ENCODE results near the gene EXOC4.

The EXOC4 gene

DNA sequence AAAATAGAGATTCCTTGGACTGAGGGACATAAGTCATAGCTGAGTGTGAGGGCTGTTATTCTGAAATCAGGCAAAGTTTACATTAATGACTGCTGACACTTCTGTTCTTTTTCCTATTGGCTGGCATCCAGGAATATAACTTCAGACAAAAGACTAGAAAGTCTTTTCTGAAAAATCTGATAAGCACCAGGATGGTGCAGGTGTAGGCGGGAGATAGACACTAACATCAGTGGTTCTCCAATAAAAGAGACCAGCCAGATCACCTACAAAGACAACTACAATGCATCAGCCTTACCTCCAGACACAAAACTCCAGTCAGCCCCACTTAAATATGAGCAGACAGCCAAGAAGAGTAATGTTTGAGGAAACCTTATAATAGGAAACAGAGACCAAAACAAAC lies 705.9 kb downstream of the EXOC4 start:
- no peak overlapping the region for H3K27ac ChIP-seq
- TF ChIP-seq POLR2AphosphoS5 (IDR thresholded peaks at IDR 0.05; ENCODE audit: borderline replicate concordance, low read depth, low read length) (no peak), FOXP2 (optimal IDR thresholded peaks at IDR 0.05; ENCODE audit: control extremely low read depth, extremely low read length, insufficient read depth) (no peak), EZH2 (IDR thresholded peaks at IDR 0.05) (no peak)
- H3K9ac ChIP-seq (ENCODE audit: insufficient read length) = no peak overlapping the region
- no peak for DNase-seq (ENCODE audit: low read depth, low spot score)
- no peak overlapping the region for H3K4me3 ChIP-seq
- H3K9me3 ChIP-seq (ENCODE audit: low read depth, low read length) = no peaks in the 10 kb centered on the region
- H3K36me3 ChIP-seq (ENCODE audit: insufficient read depth, low read length) = no peaks in the 10 kb centered on the region

DNA sequence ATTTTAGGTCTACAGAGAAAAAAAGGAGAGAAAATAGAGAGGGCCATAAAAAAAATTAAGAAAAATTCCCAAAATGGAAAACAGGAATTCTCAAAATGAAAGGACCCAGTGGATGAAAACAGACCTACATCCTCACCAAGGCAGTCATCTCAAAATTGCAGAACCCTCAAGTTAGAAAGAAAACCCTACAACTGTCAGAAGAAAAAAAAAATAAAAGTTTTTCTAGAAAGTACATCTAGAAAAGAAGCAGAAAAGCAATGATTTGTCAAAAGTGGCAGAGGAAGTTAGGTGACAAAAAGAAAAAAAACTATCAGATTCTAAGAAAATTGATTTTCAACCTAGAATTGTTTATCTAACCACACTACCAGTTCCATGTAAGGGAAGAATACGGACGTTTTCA lies 706.6 kb downstream of the EXOC4 start:
- TF ChIP-seq POLR2AphosphoS5 (IDR thresholded peaks at IDR 0.05; ENCODE audit: borderline replicate concordance, low read depth, low read length) = no peak
- no peak for TF ChIP-seq FOXP2 (optimal IDR thresholded peaks at IDR 0.05; ENCODE audit: control extremely low read depth, extremely low read length, insufficient read depth)
- no peak for TF ChIP-seq EZH2 (IDR thresholded peaks at IDR 0.05)
- Histone ChIP-seq H3K36me3 (ENCODE audit: insufficient read depth, low read length) (no peaks in the 10 kb centered on the region), H3K9me3 (ENCODE audit: low read depth, low read length) (no peaks in the 10 kb centered on the region), H3K9ac (ENCODE audit: insufficient read length) (no peak overlapping the region), H3K4me3 (no peak overlapping the region), H3K27ac (no peak overlapping the region)
- DNase-seq (ENCODE audit: low read depth, low spot score) = no peak

DNA sequence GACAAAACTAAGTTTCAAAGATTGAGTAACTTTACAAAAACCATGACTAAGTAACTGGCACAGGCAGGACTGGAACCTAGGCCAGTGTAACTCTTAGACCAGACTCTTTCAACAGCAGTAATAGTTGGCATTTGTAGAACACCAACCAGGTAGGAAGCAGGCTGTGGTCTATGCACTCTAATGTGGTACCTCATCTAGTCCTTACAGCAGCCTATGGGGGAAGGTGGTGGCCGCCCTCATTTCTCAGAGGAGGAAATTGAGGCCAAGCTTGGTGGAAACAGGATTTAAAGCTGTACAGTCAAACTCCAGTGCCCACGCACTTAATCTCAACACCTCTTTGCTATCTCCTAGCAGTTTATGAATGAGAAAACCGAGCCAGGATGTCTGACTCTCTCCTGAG lies 708.8 kb downstream of the EXOC4 start:
- Histone ChIP-seq H3K9me3 (ENCODE audit: low read depth, low read length) (no peaks in the 10 kb centered on the region), H3K27ac (no peak overlapping the region), H3K9ac (ENCODE audit: insufficient read length) (no peak overlapping the region), H3K4me3 (no peak overlapping the region), H3K36me3 (ENCODE audit: insufficient read depth, low read length) (no peaks in the 10 kb centered on the region)
- TF ChIP-seq POLR2AphosphoS5 (IDR thresholded peaks at IDR 0.05; ENCODE audit: borderline replicate concordance, low read depth, low read length) (no peak), EZH2 (IDR thresholded peaks at IDR 0.05) (no peak), FOXP2 (optimal IDR thresholded peaks at IDR 0.05; ENCODE audit: control extremely low read depth, extremely low read length, insufficient read depth) (no peak)
- DNase-seq (ENCODE audit: low read depth, low spot score) = no peak

DNA sequence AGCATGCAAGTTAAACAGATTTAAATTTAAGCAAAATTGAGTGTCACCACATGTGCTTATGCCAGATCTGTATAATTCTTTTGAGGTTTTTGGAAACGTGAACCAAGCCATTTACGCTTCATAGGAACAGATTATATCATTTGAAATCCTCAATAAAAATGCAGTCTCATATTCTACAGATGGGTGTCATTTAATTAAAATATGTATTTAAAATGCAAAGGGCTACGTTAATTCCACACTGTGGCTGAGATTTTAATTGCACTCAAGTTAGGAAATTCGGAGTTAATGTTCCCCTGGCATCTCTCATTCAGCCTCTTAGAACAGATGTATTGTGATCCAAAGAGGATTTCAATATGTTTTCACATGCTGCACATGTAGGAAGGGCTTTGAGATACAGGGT lies 709.8 kb downstream of the EXOC4 start:
- Histone ChIP-seq H3K9ac (ENCODE audit: insufficient read length) (no peak overlapping the region), H3K36me3 (ENCODE audit: insufficient read depth, low read length) (no peaks in the 10 kb centered on the region), H3K9me3 (ENCODE audit: low read depth, low read length) (no peaks in the 10 kb centered on the region), H3K4me3 (no peak overlapping the region), H3K27ac (no peak overlapping the region)
- TF ChIP-seq FOXP2 (optimal IDR thresholded peaks at IDR 0.05; ENCODE audit: control extremely low read depth, extremely low read length, insufficient read depth) = no peak
- TF ChIP-seq POLR2AphosphoS5 (IDR thresholded peaks at IDR 0.05; ENCODE audit: borderline replicate concordance, low read depth, low read length) = no peak
- no peak for TF ChIP-seq EZH2 (IDR thresholded peaks at IDR 0.05)
- DNase-seq (ENCODE audit: low read depth, low spot score) = no peak

DNA sequence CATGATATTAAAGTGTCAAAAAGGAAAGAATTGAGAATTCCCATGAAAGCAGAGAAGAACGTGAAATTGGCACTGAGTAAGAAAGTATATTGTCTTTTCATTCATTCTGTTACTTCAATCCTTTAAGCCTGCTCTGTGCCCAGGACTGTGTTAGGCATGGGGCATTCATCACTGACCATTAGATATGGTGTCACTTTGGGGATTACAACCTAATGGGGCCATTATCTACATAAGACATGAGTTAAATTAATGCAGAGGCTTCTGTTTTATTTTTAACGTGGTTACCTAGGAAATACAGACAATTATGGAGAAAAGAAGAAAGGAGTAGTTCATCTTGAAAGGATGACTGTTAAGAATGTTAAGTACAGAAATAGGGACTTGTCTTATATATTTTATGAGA lies 710.8 kb downstream of the EXOC4 start:
- Histone ChIP-seq H3K27ac (no peak overlapping the region), H3K4me3 (no peak overlapping the region), H3K36me3 (ENCODE audit: insufficient read depth, low read length) (no peaks in the 10 kb centered on the region), H3K9me3 (ENCODE audit: low read depth, low read length) (no peaks in the 10 kb centered on the region), H3K9ac (ENCODE audit: insufficient read length) (no peak overlapping the region)
- TF ChIP-seq POLR2AphosphoS5 (IDR thresholded peaks at IDR 0.05; ENCODE audit: borderline replicate concordance, low read depth, low read length) (no peak), EZH2 (IDR thresholded peaks at IDR 0.05) (no peak), FOXP2 (optimal IDR thresholded peaks at IDR 0.05; ENCODE audit: control extremely low read depth, extremely low read length, insufficient read depth) (no peak)
- no peak for DNase-seq (ENCODE audit: low read depth, low spot score)

DNA sequence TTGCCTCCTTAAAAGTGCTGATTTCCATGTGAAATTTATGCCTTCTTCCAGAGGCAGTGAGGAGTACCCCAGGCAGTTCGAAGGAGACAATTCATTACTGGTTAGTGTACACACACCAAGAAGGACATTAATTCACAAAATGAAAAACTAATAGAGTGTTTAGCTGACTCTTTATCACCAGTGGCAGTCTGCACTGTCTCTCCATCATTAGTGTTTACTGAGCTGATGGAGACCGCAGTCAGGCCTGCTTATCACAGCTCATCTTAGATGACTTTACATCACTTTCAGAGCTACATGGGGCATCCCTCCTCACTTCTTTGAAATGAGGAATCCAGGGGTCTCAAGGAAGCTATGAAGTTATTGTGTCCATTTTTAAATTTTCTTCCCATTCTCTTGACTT lies 718.7 kb downstream of the EXOC4 start:
- no peaks in the 10 kb centered on the region for H3K36me3 ChIP-seq (ENCODE audit: insufficient read depth, low read length)
- H3K9me3 ChIP-seq (ENCODE audit: low read depth, low read length) = no peaks in the 10 kb centered on the region
- no peak overlapping the region for H3K9ac ChIP-seq (ENCODE audit: insufficient read length)
- no peak for DNase-seq (ENCODE audit: low read depth, low spot score)
- H3K4me3 ChIP-seq = no peak overlapping the region
- no peak overlapping the region for H3K27ac ChIP-seq
- TF ChIP-seq EZH2 (IDR thresholded peaks at IDR 0.05) = no peak
- no peak for TF ChIP-seq FOXP2 (optimal IDR thresholded peaks at IDR 0.05; ENCODE audit: control extremely low read depth, extremely low read length, insufficient read depth)
- TF ChIP-seq POLR2AphosphoS5 (IDR thresholded peaks at IDR 0.05; ENCODE audit: borderline replicate concordance, low read depth, low read length) = no peak

DNA sequence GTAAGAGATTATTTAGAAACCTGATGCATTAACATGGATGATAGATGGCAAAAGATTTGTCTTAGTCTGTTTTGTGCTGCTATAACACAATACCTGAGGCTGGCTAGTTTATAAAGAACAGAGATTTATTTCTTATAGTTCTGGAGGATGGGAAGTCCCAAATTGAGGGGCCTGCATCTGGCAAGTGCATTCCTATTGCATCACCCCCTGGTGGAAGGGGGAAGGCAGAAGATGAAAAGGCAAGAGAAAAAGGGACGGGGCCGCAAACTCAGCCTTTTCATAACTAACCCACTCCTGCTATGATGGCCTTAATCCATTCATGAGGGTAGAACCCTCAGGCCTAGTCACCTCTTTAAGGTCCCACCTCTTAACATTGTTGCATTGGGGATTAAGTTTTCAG lies 720.8 kb downstream of the EXOC4 start:
- no peak overlapping the region for H3K4me3 ChIP-seq
- H3K9me3 ChIP-seq (ENCODE audit: low read depth, low read length) = no peaks in the 10 kb centered on the region
- no peaks in the 10 kb centered on the region for H3K36me3 ChIP-seq (ENCODE audit: insufficient read depth, low read length)
- H3K9ac ChIP-seq (ENCODE audit: insufficient read length) = no peak overlapping the region
- no peak for DNase-seq (ENCODE audit: low read depth, low spot score)
- H3K27ac ChIP-seq = no peak overlapping the region
- no peak for TF ChIP-seq POLR2AphosphoS5 (IDR thresholded peaks at IDR 0.05; ENCODE audit: borderline replicate concordance, low read depth, low read length)

DNA sequence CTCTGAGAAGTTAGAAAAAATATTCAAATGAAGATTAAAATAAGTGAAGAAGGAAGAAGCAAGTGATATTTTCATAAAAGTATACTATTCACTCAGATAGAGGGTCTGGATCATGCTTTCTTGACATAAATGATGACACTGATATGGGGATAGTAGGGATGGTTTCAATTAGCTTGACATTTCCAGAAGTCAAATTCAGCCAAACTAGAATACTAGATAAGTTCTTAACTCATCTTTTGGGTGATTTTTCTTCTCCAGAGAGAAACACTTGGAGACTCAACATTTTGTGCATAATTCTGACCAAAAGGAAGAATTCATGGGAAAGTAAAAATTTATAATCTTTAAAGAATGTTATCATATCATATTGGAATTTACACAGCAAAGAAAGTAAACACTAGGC lies 722.3 kb downstream of the EXOC4 start:
- Histone ChIP-seq H3K36me3 (ENCODE audit: insufficient read depth, low read length) (no peaks in the 10 kb centered on the region), H3K4me3 (no peak overlapping the region), H3K9ac (ENCODE audit: insufficient read length) (no peak overlapping the region), H3K9me3 (ENCODE audit: low read depth, low read length) (no peaks in the 10 kb centered on the region), H3K27ac (no peak overlapping the region)
- DNase-seq (ENCODE audit: low read depth, low spot score) = no peak
- TF ChIP-seq POLR2AphosphoS5 (IDR thresholded peaks at IDR 0.05; ENCODE audit: borderline replicate concordance, low read depth, low read length) = no peak
- no peak for TF ChIP-seq FOXP2 (optimal IDR thresholded peaks at IDR 0.05; ENCODE audit: control extremely low read depth, extremely low read length, insufficient read depth)
- TF ChIP-seq EZH2 (IDR thresholded peaks at IDR 0.05) = no peak

DNA sequence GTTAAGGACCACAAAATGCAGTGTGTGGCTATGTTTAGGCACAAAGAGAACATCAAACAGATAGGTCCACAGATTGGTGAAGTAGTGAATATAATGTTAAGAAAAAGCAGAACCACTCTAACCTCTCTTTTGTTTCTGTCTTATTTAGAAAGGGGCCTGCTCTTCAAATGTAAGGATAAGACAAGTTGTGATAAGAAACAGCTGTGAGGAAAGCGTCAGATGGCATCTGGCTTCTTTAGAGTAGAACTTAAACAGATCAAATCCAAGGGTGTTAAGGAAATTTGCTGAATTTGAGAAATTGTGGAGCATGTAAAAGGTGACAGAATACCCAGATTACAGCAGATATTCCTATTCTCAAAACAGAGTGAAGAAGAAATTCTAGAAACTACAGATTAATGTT lies 723.3 kb downstream of the EXOC4 start:
- no peaks in the 10 kb centered on the region for H3K36me3 ChIP-seq (ENCODE audit: insufficient read depth, low read length)
- no peak overlapping the region for H3K9ac ChIP-seq (ENCODE audit: insufficient read length)
- TF ChIP-seq FOXP2 (optimal IDR thresholded peaks at IDR 0.05; ENCODE audit: control extremely low read depth, extremely low read length, insufficient read depth) (no peak), EZH2 (IDR thresholded peaks at IDR 0.05) (no peak), POLR2AphosphoS5 (IDR thresholded peaks at IDR 0.05; ENCODE audit: borderline replicate concordance, low read depth, low read length) (no peak)
- H3K4me3 ChIP-seq = no peak overlapping the region
- DNase-seq (ENCODE audit: low read depth, low spot score) = no peak
- H3K27ac ChIP-seq = no peak overlapping the region
- H3K9me3 ChIP-seq (ENCODE audit: low read depth, low read length) = no peaks in the 10 kb centered on the region

All from SK-N-MC (cell line).